Kidney (tissue), 14 donors: ENCODE measurements around the gene JAK1. TPM values are rescaled to one million over a fixed set of nuclear protein-coding genes. Genes with fewer than 3 reads are reported as not detected.

Experiments
- DNase-seq, 5 donors: peaks; one replicate each; pipeline ENCODE4 v3.0.0-alpha.2; 2013 to 2020
- FAIRE-seq: peaks from 2 replicates; lab custom pipeline; 2012; peaks lifted over from hg19 to GRCh38; lab: Jason Lieb, UNC
- H3K27ac ChIP-seq, 2 donors: one replicate each; pipeline ENCODE4 v1.7.0; 2013; ENCODE audit warnings: low read depth in 2 of 2, low read length in 2 of 2, inconsistent platforms in 1 of 2
- H3K27me3 ChIP-seq: one replicate; pipeline ENCODE4 v1.7.1; 2013; ENCODE audit warnings: low read length, inconsistent platforms; ENCODE audit not compliant: control insufficient read depth, insufficient read depth
- H3K36me3 ChIP-seq, 3 donors: one replicate each; pipeline versions ENCODE4 v1.7.0 to v1.7.1; 2013; ENCODE audit warnings: low read length in 3 of 3, control low read depth in 1 of 3, inconsistent platforms in 1 of 3; ENCODE audit not compliant: insufficient read depth in 3 of 3, control insufficient read depth in 2 of 3
- H3K4me1 ChIP-seq, 3 donors: one replicate each; pipeline versions ENCODE4 v1.7.0 to v1.7.1; 2013; ENCODE audit warnings: low read length in 3 of 3, inconsistent platforms in 1 of 3, low read depth in 1 of 3; ENCODE audit not compliant: control insufficient read depth in 2 of 3, insufficient read depth in 2 of 3
- H3K4me3 ChIP-seq, 3 donors: one replicate each; pipeline versions ENCODE4 v1.7.0 to v1.8.1; 2013; ENCODE audit warnings: low read length in 3 of 3, control low read depth in 1 of 3, inconsistent platforms in 1 of 3
- H3K9ac ChIP-seq, 3 donors: one replicate each; pipeline versions ENCODE4 v1.7.0 to v1.7.1; 2013; ENCODE audit warnings: low read length in 3 of 3, control low read depth in 1 of 3, inconsistent platforms in 1 of 3
- H3K9me3 ChIP-seq, 3 donors: one replicate each; pipeline versions ENCODE4 v1.7.0 to v1.7.1; 2013; ENCODE audit warnings: low read length in 3 of 3, control low read depth in 1 of 3, inconsistent platforms in 1 of 3; ENCODE audit not compliant: control insufficient read depth in 2 of 3, insufficient read depth in 1 of 3
- intact Hi-C: fragments of 100-400 bp; cut with DNase I; formaldehyde crosslinking; loops from one replicate; pipeline ENCODE4 v1.11.1; 2022
- polyA plus RNA-seq: library from polyadenylated mRNA; stranded (reverse); fragments of 350-450 nt; fragmentation: Illumina TruSeq; extraction: RNeasy Lipid Tissue Mini Kit (QIAGEN cat#74804); gene quantifications from one replicate; pipeline ENCODE4 v1.2.3, GENCODE V29; 2014; ENCODE audit warnings: low read depth, low replicate concordance; ENCODE audit not compliant: insufficient read depth
- total RNA-seq: library from RNA; stranded (reverse); fragmentation: NEBNext Ultra II Directional; extraction: Animal tissue kit (Norgen Biotek cat#: 25700); gene quantifications from one replicate; pipeline ENCODE4 v1.2.1, GENCODE V29; 2021
- TF ChIP-seq, protein P1 (sequence below): IDR thresholded peaks from 3 replicates; pipeline ENCODE4 v1.5.1; 2012; ENCODE audit warnings: mild to moderate bottlenecking, moderate library complexity, borderline replicate concordance; ENCODE audit not compliant: insufficient read depth; ENCODE audit errors: extremely low read depth
- donor health status: control.
- donor health status: control.
- donor health status: control.
- donor health status: control.
- donor health status: control.
- donor health status: DM: yes; HTN: yes; CAD: no.
- donor health status: Normal renal cell carcinoma (clear cell type).

JAK1 gene
- total and polyA plus RNA-seq, 2 donors from 2014 or later: 33.6 to 173 TPM

DNA sequence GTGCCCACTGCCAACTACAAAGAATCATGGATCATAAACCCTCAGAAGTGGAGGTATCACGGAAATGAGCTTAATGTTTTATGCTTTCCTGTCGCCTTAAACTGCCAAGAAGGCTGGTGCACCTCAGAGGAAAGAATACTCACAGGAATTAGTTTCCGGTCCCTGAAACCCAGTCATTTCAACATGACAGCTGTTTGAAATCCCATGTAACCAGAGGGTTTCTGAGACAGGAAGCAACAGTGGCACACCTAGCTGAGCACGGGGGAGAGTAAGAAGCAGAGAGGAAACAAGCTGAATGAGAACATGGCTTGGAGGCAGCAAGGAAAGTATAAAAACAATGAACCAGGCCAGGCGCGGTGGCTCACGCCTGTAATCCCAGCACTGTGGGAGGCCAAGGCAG is 3.9 kb downstream of the JAK1 start:
- intact Hi-C loops: no loop called here
- Histone ChIP-seq H3K27ac (peak overlapping the region; percentile 13 to 26), H3K4me3 (no peak overlapping the region), H3K9ac (no peak overlapping the region), H3K36me3 (no peaks in the 10 kb centered on the region), H3K9me3 (no peaks in the 10 kb centered on the region), H3K4me1 (peaks cover 0 to 27% (median 20%) of the 10 kb centered on the region in 3 donors), H3K27me3 (no peaks in the 10 kb centered on the region)
- DNase-seq (peak in 3 of 5 donors; percentile 35 to 84 (median 78)), FAIRE-seq (no peak)
- TF ChIP-seq, protein P1, sequence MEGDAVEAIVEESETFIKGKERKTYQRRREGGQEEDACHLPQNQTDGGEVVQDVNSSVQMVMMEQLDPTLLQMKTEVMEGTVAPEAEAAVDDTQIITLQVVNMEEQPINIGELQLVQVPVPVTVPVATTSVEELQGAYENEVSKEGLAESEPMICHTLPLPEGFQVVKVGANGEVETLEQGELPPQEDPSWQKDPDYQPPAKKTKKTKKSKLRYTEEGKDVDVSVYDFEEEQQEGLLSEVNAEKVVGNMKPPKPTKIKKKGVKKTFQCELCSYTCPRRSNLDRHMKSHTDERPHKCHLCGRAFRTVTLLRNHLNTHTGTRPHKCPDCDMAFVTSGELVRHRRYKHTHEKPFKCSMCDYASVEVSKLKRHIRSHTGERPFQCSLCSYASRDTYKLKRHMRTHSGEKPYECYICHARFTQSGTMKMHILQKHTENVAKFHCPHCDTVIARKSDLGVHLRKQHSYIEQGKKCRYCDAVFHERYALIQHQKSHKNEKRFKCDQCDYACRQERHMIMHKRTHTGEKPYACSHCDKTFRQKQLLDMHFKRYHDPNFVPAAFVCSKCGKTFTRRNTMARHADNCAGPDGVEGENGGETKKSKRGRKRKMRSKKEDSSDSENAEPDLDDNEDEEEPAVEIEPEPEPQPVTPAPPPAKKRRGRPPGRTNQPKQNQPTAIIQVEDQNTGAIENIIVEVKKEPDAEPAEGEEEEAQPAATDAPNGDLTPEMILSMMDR: no peak

DNA sequence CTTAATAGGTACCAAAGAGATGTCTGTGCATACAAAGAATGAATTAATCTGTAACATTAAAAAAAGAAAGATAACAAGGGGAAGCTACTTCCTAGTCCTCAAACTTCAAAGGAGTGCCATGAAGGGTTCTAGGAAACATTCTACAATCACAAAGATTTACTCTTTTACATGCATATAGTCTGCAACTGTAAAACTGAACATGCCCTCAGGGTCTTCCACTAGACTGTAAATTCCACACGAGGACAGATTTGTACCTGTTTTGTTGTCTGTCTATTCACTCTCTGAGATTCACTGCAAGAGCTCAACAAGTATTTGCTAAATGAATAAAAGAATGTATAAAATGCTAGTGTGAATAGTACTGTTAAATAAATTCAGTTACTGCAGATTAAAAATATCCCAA is 4.4 kb downstream of the JAK1 start:
- Histone ChIP-seq H3K27ac (no peak overlapping the region), H3K9ac (no peak overlapping the region), H3K27me3 (no peaks in the 10 kb centered on the region), H3K36me3 (no peaks in the 10 kb centered on the region), H3K4me3 (no peak overlapping the region), H3K4me1 (peaks cover 0 to 30% (median 19%) of the 10 kb centered on the region in 3 donors), H3K9me3 (no peaks in the 10 kb centered on the region)
- TF ChIP-seq, protein P1: no peak
- intact Hi-C loops: no loop called here
- FAIRE-seq (no peak), DNase-seq (no peak)

DNA sequence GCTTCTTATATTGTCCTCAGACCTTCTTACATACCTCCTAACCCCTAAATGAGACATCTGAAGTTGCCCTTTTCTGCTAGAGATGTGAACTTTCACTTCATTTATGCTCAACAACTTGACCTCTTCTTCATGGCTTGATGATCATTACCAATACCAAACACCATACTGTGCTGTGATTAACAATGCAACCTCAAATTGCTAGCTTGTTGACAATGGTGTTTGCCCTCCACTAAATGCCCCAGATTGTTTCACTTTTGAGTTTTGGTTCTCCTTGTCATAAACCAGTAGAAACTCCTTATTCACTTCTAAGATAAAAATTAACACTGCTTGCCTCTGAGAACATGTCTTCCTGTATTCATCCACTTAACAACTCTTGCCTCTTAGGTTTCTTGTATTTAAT is 5.6 kb downstream of the JAK1 start:
- Histone ChIP-seq H3K9me3 (no peaks in the 10 kb centered on the region), H3K36me3 (no peaks in the 10 kb centered on the region), H3K4me1 (peaks cover 0 to 42% (median 30%) of the 10 kb centered on the region in 3 donors), H3K9ac (no peak overlapping the region), H3K27ac (no peak overlapping the region), H3K27me3 (no peaks in the 10 kb centered on the region), H3K4me3 (no peak overlapping the region)
- intact Hi-C loops: no loop called here
- no peak for DNase-seq
- FAIRE-seq: no peak
- TF ChIP-seq, protein P1: no peak

DNA sequence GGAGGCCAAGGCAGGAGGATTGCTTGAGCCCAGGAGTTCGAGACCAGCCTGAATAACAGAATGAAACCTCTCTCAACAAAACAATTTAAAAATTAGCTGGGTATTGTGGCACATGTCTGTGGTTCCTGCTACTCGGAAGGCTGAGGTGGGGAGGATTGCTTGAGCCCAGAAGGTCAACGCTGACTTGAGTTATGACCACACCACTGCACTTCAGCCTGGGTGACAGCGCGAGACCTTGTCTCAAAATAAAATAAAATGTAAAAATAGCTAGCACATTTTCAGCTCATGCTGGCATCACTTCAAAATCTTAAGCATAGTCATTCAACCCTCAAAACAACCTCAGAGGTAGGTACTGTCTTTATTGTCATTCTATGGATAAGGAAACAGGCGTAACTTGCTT is 6.4 kb downstream of the JAK1 start:
- DNase-seq: no peak
- TF ChIP-seq, protein P1: no peak
- intact Hi-C loops: no loop called here
- peaks cover 0 to 39% (median 35%) of the 10 kb centered on the region in 3 donors for H3K4me1 ChIP-seq
- H3K9ac ChIP-seq: no peak overlapping the region
- no peaks in the 10 kb centered on the region for H3K27me3 ChIP-seq
- no peak overlapping the region for H3K27ac ChIP-seq
- no peak for FAIRE-seq
- H3K9me3 ChIP-seq: no peaks in the 10 kb centered on the region
- no peak overlapping the region for H3K4me3 ChIP-seq
- H3K36me3 ChIP-seq: no peaks in the 10 kb centered on the region
